Fibroblast of villous mesenchyme (primary cell): ENCODE measurements around the gene CYREN. TPM values are rescaled to one million over a fixed set of nuclear protein-coding genes. Genes with fewer than 3 reads are reported as not detected.

Source experiments
- DNase-seq: peaks from one replicate; pipeline ENCODE4 v3.0.0-alpha.2; 2010; ENCODE audit warnings: low read depth
- H3K4me3 ChIP-seq: 2 replicates; pipeline ENCODE4 v1.5.1; 2011; ENCODE audit warnings: low read depth, mild to moderate bottlenecking, low read length
- CTCF ChIP-seq: IDR thresholded peaks from 2 replicates; pipeline ENCODE4 v1.5.1; 2012; ENCODE audit warnings: low read depth, mild to moderate bottlenecking, low read length; ENCODE audit not compliant: insufficient read depth
- total RNA-seq: library from RNA; depleted of rRNA; stranded (reverse); fragments of >200 nt; gene quantifications from 2 replicates; pipeline ENCODE4 v1.2.3, GENCODE V29; 2012

The CYREN gene
- total RNA-seq, 1 donor = 34.1 TPM

- H3K4me3 ChIP-seq = peak overlapping the region; percentile 80
- peak; percentile 51 for DNase-seq
- no peak for TF ChIP-seq CTCF
Observed at GRCh38 chr7:135169964-135170273, 588 bp downstream of the CYREN start.

GRCh38 chr7:135169141-135169963 is 1.2 kb downstream of the CYREN start:
- H3K4me3 ChIP-seq = peak overlapping the region; percentile 80
- DNase-seq = peak; percentile 20
- peak; percentile 48 for TF ChIP-seq CTCF

- no peak for TF ChIP-seq CTCF
- DNase-seq = no peak
- no peak overlapping the region for H3K4me3 ChIP-seq
Observed at GRCh38 chr7:135168489-135169140, 1.9 kb downstream of the CYREN start.

GRCh38 chr7:135168001-135168400 is 2.5 kb downstream of the CYREN start:
- TF ChIP-seq CTCF = no peak
- DNase-seq = no peak
- no peak overlapping the region for H3K4me3 ChIP-seq

- no peak for TF ChIP-seq CTCF
- no peak overlapping the region for H3K4me3 ChIP-seq
- DNase-seq = no peak
Observed at GRCh38 chr7:135167365-135167917, 3.1 kb downstream of the CYREN start.

GRCh38 chr7:135166338-135166990 is 4.0 kb downstream of the CYREN start:
- no peak for DNase-seq
- H3K4me3 ChIP-seq = no peak overlapping the region
- no peak for TF ChIP-seq CTCF
